Bronchial epithelial cell (primary cell): ENCODE measurements around the gene PRIMPOL. TPM values are rescaled to one million over a fixed set of nuclear protein-coding genes. Genes with fewer than 3 reads are reported as not detected.
A peak's percentile ranks its signal among the peaks of the same experiment; 100 is the strongest.
"Not testable (repeated sequence)": the region's sequence is repeated elsewhere in the genome, so short reads cannot be mapped to it uniquely, and the experiment has no call there.

Experiments used
- DNase-seq: peaks from one replicate; pipeline ENCODE4 v3.0.0-alpha.2; 2010; ENCODE audit warnings: low read depth
- FAIRE-seq: peaks from 2 replicates; lab custom pipeline; 2011; peaks lifted over from hg19 to GRCh38; lab: Jason Lieb, UNC
- H3K27me3 ChIP-seq: 2 replicates; pipeline ENCODE4 v1.5.1; 2011; ENCODE audit warnings: low read length; ENCODE audit not compliant: control insufficient read depth, insufficient read depth
- H3K36me3 ChIP-seq: 2 replicates; pipeline ENCODE4 v1.5.1; 2011; ENCODE audit warnings: low read length; ENCODE audit not compliant: control insufficient read depth, insufficient read depth
- H3K4me3 ChIP-seq: 2 replicates; pipeline ENCODE4 v1.5.1; 2011; ENCODE audit warnings: mild to moderate bottlenecking, low read depth, low read length, control low read depth
- CTCF ChIP-seq: IDR thresholded peaks from 2 replicates; pipeline ENCODE4 v1.5.1; 2011; ENCODE audit warnings: mild to moderate bottlenecking, moderate library complexity, low read length, control low read depth, inconsistent platforms; ENCODE audit not compliant: insufficient read depth, severe bottlenecking
- total RNA-seq: library from RNA; depleted of rRNA; stranded (reverse); fragments of >200 nt; gene quantifications from 2 replicates; pipeline ENCODE4 v1.2.1, GENCODE V29; 2014

Gene PRIMPOL
- total RNA-seq, 1 donor from 2014 or later = 6.3 TPM

- Histone ChIP-seq H3K4me3 (no peak overlapping the region), H3K36me3 (no peaks in the 10 kb centered on the region), H3K27me3 (no peaks in the 10 kb centered on the region)
- no peak for TF ChIP-seq CTCF
- DNase-seq (no peak), FAIRE-seq (peak; percentile 23)
Observed at GRCh38 chr4:184655889-184656869, 6.6 kb downstream of the PRIMPOL start.

- no peak for TF ChIP-seq CTCF
- DNase-seq (no peak), FAIRE-seq (no peak)
- no peaks in the 10 kb centered on the region for H3K36me3 ChIP-seq
- no peak overlapping the region for H3K4me3 ChIP-seq
- no peaks in the 10 kb centered on the region for H3K27me3 ChIP-seq
Observed at GRCh38 chr4:184657144-184657543, 7.6 kb downstream of the PRIMPOL start.

- FAIRE-seq, H3K4me3 ChIP-seq, H3K27me3 ChIP-seq, H3K36me3 ChIP-seq, DNase-seq: not testable (repeated sequence)
Observed at GRCh38 chr4:184657820-184658219, 8.3 kb downstream of the PRIMPOL start.

GRCh38 chr4:184660978-184661377, 11.4 kb downstream of the PRIMPOL start:
- no peak for FAIRE-seq
- no peaks in the 10 kb centered on the region for H3K27me3 ChIP-seq
- TF ChIP-seq CTCF = no peak

GRCh38 chr4:184662236-184662635, 12.7 kb downstream of the PRIMPOL start:
- H3K36me3 ChIP-seq = peaks cover 3% of the 10 kb centered on the region
- TF ChIP-seq CTCF = no peak
- no peak for FAIRE-seq

More at GRCh38 chr4:184660978-184661377, 11.4 kb downstream of the PRIMPOL start:
- no peak overlapping the region for H3K4me3 ChIP-seq
- DNase-seq = no peak
- H3K36me3 ChIP-seq = no peaks in the 10 kb centered on the region

GRCh38 chr4:184664445-184665210, 15.1 kb downstream of the PRIMPOL start:
- peak; percentile 17 for DNase-seq
- peaks cover 3% of the 10 kb centered on the region for H3K36me3 ChIP-seq

More at GRCh38 chr4:184662236-184662635, 12.7 kb downstream of the PRIMPOL start:
- no peak overlapping the region for H3K4me3 ChIP-seq
- H3K27me3 ChIP-seq = no peaks in the 10 kb centered on the region
- no peak for DNase-seq

More at GRCh38 chr4:184664445-184665210, 15.1 kb downstream of the PRIMPOL start:
- Histone ChIP-seq H3K4me3 (no peak overlapping the region), H3K27me3 (no peaks in the 10 kb centered on the region)
- FAIRE-seq = no peak
- no peak for TF ChIP-seq CTCF
